Measurements from ENCODE around the gene MED4. TPM values are rescaled to one million over a fixed set of nuclear protein-coding genes. Genes with fewer than 3 reads are reported as not detected.

Gene MED4
- total RNA-seq, 1 donor from 2014 or later: 50.4 TPM

GRCh38 chr13:48040896-48041295 lies 54.0 kb downstream of the MED4 start:
- no peak for ATAC-seq (ENCODE audit: low read depth)
- intact Hi-C loops (cut with micrococcal nuclease): no loop called here

GRCh38 chr13:48040049-48040448 lies 54.9 kb downstream of the MED4 start:
- Mint-ChIP-seq H3K27ac (no peak overlapping the region), H3K27me3 (no peaks in the 10 kb centered on the region), H3K9me3 (no peaks in the 10 kb centered on the region), H3K36me3 (ENCODE audit: low read depth) (peaks cover 20% of the 10 kb centered on the region), H3K4me3 (no peak overlapping the region), H3K4me1 (peaks cover 26% of the 10 kb centered on the region)
- POLR2A ChIA-PET: no interaction called here
- no peak for TF ChIP-seq CTCF (IDR thresholded peaks at IDR 0.05)
- DNase-seq (no peak), ATAC-seq (ENCODE audit: low read depth) (no peak)
- intact Hi-C loops (cut with micrococcal nuclease): no loop called here
- CTCF ChIA-PET: no interaction called here

More at GRCh38 chr13:48040896-48041295, 54.0 kb downstream of the MED4 start:
- no peak for DNase-seq
- no peaks in the 10 kb centered on the region for H3K27me3 Mint-ChIP-seq
- H3K36me3 Mint-ChIP-seq (ENCODE audit: low read depth): peaks cover 20% of the 10 kb centered on the region
- ChIA-PET POLR2A (no interaction called here), CTCF (no interaction called here)
- peaks cover 26% of the 10 kb centered on the region for H3K4me1 Mint-ChIP-seq
- TF ChIP-seq CTCF (IDR thresholded peaks at IDR 0.05): no peak
- H3K27ac Mint-ChIP-seq: no peak overlapping the region
- H3K4me3 Mint-ChIP-seq: no peak overlapping the region
- H3K9me3 Mint-ChIP-seq: no peaks in the 10 kb centered on the region

DNA sequence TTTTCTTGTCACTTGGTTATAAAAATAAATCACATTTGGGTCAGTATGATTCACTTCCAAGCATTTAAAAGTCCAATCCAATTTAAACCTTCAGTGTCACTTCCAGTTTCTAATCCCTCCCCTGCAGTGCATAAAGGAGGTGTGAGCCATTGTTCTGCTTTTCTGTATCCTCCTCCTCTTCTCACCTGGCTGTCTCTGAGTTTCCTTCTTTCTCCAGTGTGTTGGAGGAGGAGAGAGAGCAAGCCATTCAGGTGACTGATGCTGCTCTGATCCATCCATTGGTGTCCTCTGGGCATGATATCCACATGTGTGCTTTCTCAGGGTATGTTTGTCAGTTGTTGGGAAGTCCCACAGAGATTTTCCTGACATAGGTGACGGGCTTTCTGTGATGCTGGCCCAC lies 56.1 kb downstream of the MED4 start:
- Mint-ChIP-seq H3K9me3 (no peaks in the 10 kb centered on the region), H3K4me3 (peak overlapping the region; percentile 93), H3K36me3 (ENCODE audit: low read depth) (peaks cover 24% of the 10 kb centered on the region), H3K27me3 (no peaks in the 10 kb centered on the region), H3K27ac (peak overlapping the region; percentile 96), H3K4me1 (peaks cover 29% of the 10 kb centered on the region)
- POLR2A ChIA-PET: interaction anchor here (1.9 to 2.8 kb wide), 5 partner anchors 9 to 265 kb away, joined by 9 to 12 read pairs (median 10); partner anchors contain the start of genes MED4, RB1 and SUCLA2
- intact Hi-C loops (cut with micrococcal nuclease): loop anchor here (1.0 to 5.0 kb wide), 8 partner anchors 39 to 1409 kb away; partner anchors contain the start of genes ESD, ITM2B and MED4
- DNase-seq (no peak), ATAC-seq (ENCODE audit: low read depth) (no peak)
- CTCF ChIA-PET: interaction anchor here (0.7 to 2.8 kb wide), 5 partner anchors 12 to 1076 kb away, joined by 3 to 15 read pairs (median 8); partner anchors contain the start of gene MED4
- no peak for TF ChIP-seq CTCF (IDR thresholded peaks at IDR 0.05)

- peaks cover 29% of the 10 kb centered on the region for H3K4me1 Mint-ChIP-seq
Measured at GRCh38 chr13:48037346-48038173, 57.3 kb downstream of the MED4 start, which contains the start of gene NUDT15. Gene NUDT15, plus strand, starts transcription at chr13:48037726. Its CDS starts 21 bp downstream, at chr13:48037747.

More at GRCh38 chr13:48037346-48038173, 57.3 kb downstream of the MED4 start, which contains the start of gene NUDT15:
- no peaks in the 10 kb centered on the region for H3K27me3 Mint-ChIP-seq
- POLR2A ChIA-PET: interaction anchor here (0.5 to 2.8 kb wide), 13 partner anchors 10 to 1755 kb away, joined by 3 to 12 read pairs (median 7); partner anchors contain the start of genes ITM2B, KPNA3, MED4 and RB1
- no peaks in the 10 kb centered on the region for H3K9me3 Mint-ChIP-seq
- H3K27ac Mint-ChIP-seq: peak within 1 kb of the TSS; percentile 96
- intact Hi-C loops (cut with micrococcal nuclease): loop anchor here (1.0 to 5.0 kb wide), 11 partner anchors 36 to 1410 kb away; partner anchors contain the start of genes ESD, FNDC3A, ITM2B and MED4
- peak; percentile 83 for TF ChIP-seq CTCF (IDR thresholded peaks at IDR 0.05)
- peaks cover 24% of the 10 kb centered on the region for H3K36me3 Mint-ChIP-seq (ENCODE audit: low read depth)
- DNase-seq (peak; percentile 92), ATAC-seq (ENCODE audit: low read depth) (peak; percentile 94)
- CTCF ChIA-PET: interaction anchor here (0.6 to 2.8 kb wide), 12 partner anchors 9 to 731 kb away, joined by 3 to 15 read pairs (median 4); partner anchors contain the start of gene MED4
- peak within 1 kb of the TSS; percentile 93 for H3K4me3 Mint-ChIP-seq

Measured in activated B cell treated with CpG ODN at 0.5 μM for 24 hours (primary cell).